GM19351 (cell line): ENCODE results near the gene TACC3.

Experiments used
- ATAC-seq: cut with Tn5 transposase; IDR thresholded peaks from one replicate; pipeline ENCODE4 v1.9.1; 2021; ENCODE audit warnings: mild to moderate bottlenecking, moderate library complexity; ENCODE audit not compliant: unreplicated experiment

The TACC3 gene

GRCh38 chr4:1721666-1722550 is 587 bp downstream of the TACC3 start:
- ATAC-seq, result peak; percentile 0

- ATAC-seq, result no peak
Measured at GRCh38 chr4:1722551-1723118, 1.3 kb downstream of the TACC3 start.

DNA sequence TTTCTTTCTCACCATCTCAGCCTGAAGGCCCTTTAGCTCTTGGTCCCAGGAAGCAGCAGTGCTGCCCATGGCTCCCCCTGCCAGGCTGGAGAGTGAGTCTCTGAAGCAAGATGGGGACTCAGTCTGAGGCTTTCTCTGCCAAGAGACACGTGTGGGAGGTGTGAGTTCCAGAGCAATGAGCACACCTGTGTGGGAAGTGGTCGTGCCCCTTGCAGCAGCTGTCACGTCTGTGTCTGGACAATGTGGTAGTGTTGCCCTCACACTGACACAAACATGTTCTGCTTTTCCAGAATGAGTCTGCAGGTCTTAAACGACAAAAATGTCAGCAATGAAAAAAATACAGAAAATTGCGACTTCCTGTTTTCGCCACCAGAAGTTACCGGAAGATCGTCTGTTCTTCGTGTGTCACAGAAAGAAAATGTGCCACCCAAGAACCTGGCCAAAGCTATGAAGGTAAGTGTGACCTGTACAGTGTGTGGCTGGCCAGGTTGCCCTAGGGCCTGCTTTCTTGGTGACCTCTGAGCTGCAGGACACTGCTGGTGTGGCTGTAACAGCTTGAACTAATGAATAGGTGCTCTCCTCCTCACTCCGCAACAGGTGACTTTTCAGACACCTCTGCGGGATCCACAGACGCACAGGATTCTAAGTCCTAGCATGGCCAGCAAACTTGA is 1.9 kb downstream of the TACC3 start:
- ATAC-seq, result no peak

DNA sequence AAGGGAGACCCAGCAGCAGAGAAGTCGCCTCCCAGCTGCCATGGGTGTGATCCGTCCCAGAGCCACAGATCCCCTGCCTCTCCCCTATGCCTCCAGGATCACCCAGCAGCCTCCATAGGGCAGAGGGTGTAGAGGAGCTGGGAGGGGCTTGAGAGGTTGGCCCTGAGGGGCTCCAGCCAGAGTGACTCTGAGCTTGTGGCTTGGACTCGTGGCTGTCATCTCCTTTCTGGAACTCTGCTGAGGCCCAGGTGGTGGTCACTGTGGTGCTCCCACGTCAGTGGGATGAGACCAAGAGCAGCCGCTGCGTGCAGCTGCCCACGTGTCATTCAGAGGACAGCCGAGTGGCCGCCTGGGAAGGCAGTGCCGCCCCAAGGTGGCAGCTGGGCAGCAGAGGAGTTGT is 4.2 kb downstream of the TACC3 start:
- ATAC-seq, result no peak

DNA sequence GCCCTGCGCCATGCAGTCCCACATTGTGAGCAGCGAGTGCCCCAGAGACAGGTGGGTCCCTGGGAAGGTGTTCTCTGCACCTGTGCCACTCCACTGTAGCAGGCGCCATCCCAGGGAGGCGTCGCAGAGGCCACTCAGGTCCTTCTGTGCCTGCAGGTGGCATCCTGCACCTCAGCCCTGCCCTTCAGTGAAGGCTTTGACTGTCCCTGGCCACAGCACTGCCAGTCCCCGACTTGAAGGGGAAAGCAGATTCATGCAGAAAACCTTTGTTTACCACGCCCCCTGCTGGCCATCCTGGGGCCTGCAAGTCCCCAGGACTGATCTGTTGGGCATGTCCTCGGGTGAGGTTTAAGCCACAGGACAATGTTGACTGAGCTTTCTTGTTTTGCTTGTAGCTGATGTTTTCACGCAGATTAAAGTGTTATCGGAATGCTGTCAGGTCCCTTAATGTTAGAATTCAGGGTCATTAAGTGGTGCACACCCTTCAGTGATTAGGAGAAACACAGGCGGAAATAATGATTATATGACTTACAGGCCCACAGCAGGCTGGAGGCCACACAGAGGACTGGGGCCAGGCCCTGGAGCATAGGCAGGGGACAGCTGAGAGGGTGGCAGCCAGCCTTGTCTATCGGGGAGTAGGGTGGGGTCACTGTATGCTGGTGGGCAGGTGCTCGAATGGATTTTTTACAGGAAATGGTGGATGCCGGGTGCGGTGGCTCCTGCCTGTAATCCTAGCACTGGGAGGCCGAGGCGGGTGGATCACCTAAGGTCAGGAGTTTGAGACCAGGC is 5.0 kb downstream of the TACC3 start:
- ATAC-seq, result no peak

- ATAC-seq, result no peak
Measured at GRCh38 chr4:1727117-1728031, 6.1 kb downstream of the TACC3 start.

- no peak for ATAC-seq
Measured at GRCh38 chr4:1728061-1728980, 7.0 kb downstream of the TACC3 start.

DNA sequence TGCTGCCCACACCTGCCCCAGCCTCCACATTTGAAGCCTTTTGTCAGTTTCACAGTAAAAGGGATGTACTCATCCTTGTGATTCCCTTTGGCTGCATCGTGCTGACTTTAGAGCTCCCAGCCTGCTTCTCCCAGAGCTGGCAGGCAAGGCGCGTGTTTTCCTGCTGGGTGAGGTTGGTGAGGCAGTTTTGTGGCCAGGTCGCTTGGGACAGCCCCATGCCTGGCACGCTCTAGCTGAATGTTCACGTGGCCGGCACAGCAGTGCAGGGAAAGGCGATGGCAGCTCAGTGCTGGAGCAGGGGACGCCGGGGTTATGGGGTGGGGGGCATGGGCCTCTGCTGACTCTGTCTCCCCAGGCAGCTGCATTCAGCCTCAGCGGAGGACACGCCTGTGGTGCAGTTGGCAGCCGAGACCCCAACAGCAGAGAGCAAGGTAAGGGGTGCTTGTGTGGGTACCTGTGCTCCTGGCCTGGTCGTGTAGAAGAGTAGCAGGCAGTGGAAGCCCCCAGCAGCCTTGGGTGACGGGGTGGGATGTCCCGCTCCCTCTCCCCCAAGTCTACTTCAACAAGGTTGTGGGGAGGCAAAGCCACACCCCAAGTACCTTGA is 9.3 kb downstream of the TACC3 start:
- no peak for ATAC-seq

DNA sequence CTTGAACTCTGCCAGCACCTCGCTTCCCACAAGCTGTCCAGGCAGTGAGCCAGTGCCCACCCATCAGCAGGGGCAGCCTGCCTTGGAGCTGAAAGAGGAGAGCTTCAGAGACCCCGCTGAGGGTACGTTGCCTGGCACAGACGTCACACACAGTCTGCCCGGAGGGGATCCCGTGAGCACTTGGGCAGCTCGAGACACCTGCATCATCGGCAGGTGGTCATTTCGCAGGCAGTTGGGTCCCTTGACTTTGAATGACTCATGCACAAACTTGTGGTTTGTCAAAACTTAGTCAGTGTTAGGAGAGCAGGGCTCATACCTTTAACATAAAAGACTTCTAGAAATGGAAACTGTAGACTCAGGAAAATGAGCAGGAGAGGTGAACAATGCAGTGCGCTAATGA is 9.9 kb downstream of the TACC3 start:
- no peak for ATAC-seq

DNA sequence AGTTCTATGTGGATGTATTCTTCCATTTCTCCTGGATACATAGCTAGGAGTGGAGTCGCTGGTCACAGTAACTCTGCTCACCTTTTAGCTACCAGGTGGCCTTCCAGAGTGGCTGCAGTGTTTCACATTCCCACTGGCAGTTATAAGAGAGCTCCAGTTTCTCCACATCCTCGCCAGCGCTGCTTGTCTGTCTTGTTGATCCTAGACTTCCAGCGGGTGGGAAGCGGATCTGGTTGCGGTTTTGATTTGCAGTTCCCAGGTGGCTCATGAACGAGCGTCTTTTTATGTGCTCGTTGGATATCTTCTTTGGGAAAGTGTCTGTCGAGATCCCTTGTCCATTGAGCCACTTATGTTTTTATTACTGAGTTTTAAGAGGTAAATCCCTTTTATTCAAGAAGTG is 11.6 kb downstream of the TACC3 start:
- no peak for ATAC-seq

- ATAC-seq, result no peak
Measured at GRCh38 chr4:1735215-1735614, 13.9 kb downstream of the TACC3 start.

DNA sequence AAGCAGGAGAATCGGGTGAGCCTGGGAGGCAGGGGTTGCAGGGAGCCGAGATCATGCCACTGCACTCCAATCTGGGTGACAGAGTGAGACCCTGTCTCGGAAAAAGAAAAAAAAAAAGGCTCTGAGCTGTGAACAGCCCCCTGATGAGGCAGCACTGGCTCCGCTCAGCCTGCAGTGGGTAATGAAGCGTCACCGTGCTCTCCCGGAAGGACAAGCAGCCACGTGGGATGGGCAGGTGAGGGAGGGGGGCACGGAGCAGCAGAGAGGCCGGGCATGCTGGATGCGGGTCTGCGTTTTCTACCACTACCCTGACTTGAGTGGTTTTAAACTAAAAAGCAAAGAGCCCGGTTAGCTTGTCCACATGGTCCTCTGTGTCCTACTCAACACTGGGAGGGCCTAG is 15.5 kb downstream of the TACC3 start:
- ATAC-seq, result no peak

DNA sequence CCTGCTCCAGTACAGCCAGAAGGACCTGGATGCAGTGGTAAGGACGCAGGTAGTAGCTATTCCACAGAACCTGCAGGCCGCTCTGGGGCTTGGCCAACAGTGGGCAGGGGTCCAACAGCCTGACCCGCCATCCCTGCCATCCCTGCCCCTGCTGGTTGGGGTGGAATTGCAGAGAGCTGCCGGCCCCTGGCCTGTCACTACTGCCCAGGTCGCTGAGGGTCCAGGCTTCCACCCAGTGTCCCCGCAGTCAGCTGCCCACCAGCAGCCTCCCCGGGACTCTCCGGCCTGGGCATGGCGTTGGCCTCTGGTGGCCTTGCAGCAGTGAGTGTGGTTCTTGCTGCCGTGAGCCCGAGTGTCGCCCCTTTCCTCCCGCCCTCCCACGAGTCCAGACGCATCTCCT is 16.3 kb downstream of the TACC3 start:
- no peak for ATAC-seq

DNA sequence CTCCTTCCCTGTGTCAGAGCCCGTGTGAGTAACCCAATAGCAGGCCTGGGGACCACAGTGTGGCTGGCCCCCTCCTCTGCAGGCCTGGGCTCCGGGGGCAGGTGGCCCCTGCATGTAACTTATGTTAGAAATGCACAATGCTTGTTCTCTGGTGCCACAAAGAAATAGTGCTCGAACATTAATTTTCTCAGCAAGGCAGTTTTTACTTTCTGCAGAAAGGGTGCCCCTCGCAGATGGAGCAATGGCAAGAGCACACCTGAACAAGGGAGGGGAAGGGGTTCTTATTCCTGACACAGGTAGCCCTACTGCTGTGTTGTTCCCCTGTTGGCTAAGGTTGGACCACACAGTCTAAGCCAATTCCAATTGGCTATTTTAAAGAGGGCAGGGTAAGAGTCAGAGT is 17.1 kb downstream of the TACC3 start:
- ATAC-seq, result no peak

- ATAC-seq, result no peak
Measured at GRCh38 chr4:1739358-1739757, 18.0 kb downstream of the TACC3 start.

DNA sequence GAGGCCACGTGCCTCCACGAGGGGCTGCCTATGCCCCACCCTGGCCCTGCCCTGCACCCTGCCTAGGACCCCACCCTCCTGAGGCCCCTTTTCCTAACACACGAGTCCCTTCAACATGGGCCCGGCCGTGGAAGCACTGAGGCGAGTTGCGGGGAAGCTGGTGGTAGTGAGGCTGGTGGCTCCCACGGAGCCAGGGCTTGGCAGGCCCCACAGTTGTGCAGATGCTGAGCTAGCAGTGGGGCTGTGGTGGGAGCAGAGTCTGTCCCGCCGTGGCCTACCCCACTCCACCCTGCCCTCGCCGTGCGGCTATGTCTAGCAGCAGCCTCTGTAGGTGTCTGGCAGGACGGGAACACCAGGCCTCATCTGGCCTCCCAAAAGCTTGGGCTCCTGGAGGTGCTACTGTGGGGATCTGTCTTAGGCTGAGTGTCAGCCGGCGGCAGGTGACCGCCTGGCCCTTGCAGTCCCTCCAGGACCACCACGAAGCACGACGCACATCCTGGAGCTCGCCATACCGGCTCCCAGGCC is 18.8 kb downstream of the TACC3 start:
- no peak for ATAC-seq

GRCh38 chr4:1741208-1741607 is 19.9 kb downstream of the TACC3 start:
- no peak for ATAC-seq

- no peak for ATAC-seq
Measured at GRCh38 chr4:1743551-1743950, 22.2 kb downstream of the TACC3 start.

DNA sequence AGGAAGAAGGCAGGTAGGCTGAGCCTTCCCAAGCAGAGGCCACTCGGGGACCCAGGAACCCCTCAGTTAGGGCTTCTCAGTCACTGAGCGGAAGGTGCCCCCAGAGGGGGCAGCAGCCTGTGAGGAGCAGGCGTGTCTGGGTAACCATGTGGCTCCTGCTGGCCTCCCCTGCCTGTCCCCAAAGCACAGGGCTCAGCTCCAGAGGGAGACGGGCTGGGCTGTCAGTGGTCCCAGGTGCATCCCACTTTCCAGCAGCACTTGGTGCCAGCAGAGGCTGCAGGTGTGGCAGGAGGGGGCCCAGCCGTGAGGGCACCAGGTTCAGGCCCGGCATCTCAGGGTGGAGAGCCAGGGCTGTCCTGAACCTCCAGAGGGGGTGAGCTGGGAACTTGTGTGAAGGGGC is 22.7 kb downstream of the TACC3 start:
- ATAC-seq, result no peak
